Thoracic aorta (tissue), 2 donors: ENCODE data around the gene IGSF21. TPM values are rescaled to one million over a fixed set of nuclear protein-coding genes. Genes with fewer than 3 reads are reported as not detected.

Source experiments
- ATAC-seq: fragments of 150-250 bp; one replicate; pipeline ENCODE4 v1.8.0; 2017; ENCODE audit warnings: low read depth; ENCODE audit not compliant: insufficient number of reproducible peaks, low FRiP score
- DNase-seq: peaks from one replicate; pipeline ENCODE4 v3.0.0-alpha.2; 2020; ENCODE audit warnings: low spot score
- H3K27ac ChIP-seq, 2 donors: fragments of 200-600 bp; sonication (generic); 1 replicate in 1 of 2; 2 replicates in 1 of 2; pipeline ENCODE4 v1.5.1; 2016; ENCODE audit warnings: mild to moderate bottlenecking in 2 of 2, moderate library complexity in 2 of 2
- H3K27me3 ChIP-seq: fragments of 200-600 bp; sonication (generic); replicated peaks from 2 replicates; pipeline ENCODE4 v1.6.0; 2016; ENCODE audit warnings: mild to moderate bottlenecking; ENCODE audit not compliant: insufficient read depth
- H3K36me3 ChIP-seq: fragments of 200-600 bp; sonication (generic); one replicate; pipeline ENCODE4 v1.5.1; 2016
- H3K4me1 ChIP-seq, 2 donors: fragments of 200-600 bp; sonication (generic); 1 replicate in 1 of 2; 2 replicates in 1 of 2; pipeline versions ENCODE4 v1.5.1 to v1.6.0; 2016; ENCODE audit warnings: low read depth in 2 of 2, mild to moderate bottlenecking in 1 of 2; ENCODE audit not compliant: control insufficient read depth in 1 of 2
- H3K4me3 ChIP-seq: fragments of 200-600 bp; sonication (generic); 2 replicates; pipeline ENCODE4 v1.5.1; 2016; ENCODE audit warnings: mild to moderate bottlenecking
- H3K9me3 ChIP-seq: fragments of 200-600 bp; sonication (generic); 2 replicates; pipeline ENCODE4 v1.5.1; 2016
- CTCF ChIP-seq: fragments of 200-600 bp; sonication (generic); IDR thresholded peaks from one replicate; pipeline ENCODE4 v1.5.1; 2019; ENCODE audit warnings: antibody characterized with exemption
- total RNA-seq, 2 donors: library from RNA; depleted of rRNA; stranded (reverse); fragments of >200 nt; gene quantifications; one replicate each; pipeline versions ENCODE4 v1.1.0 to v1.2.3, GENCODE V29; 2016

Gene IGSF21
- total RNA-seq, 2 donors from 2014 or later: 5.0 to 10.9 TPM

DNA sequence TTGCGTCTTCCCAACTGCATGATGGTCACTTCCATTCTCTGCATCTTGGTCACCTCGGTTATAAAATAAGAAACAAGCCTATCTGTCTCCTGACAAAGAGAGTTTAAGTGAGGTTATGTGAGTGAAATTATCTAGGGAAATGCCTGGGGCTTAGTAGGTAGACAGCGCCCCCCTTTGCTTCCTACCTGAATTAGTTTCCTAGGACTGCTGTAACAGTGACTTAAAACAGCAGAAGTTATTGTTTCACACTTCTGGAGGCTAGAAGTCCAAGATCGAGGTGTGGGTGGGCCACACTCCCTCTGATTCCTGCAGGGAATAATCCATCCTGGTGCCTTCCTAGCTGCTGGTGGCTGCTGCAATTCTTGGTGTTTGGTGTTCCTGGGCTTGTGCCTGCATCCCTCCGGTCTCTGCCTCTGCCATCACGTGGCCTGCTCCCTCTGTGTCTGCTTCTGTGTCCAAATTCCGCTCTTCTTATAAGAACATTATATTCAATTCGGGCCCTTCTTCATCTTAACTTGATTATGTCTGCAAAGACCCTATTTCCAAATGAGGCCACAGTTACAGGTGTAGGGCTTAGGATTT lies 92.6 kb downstream of the IGSF21 start:
- no peaks in the 10 kb centered on the region for H3K4me1 ChIP-seq
- no peak overlapping the region for H3K27ac ChIP-seq
- no peaks in the 10 kb centered on the region for H3K27me3 ChIP-seq
- no peak for ATAC-seq
- no peak for TF ChIP-seq CTCF
- no peak overlapping the region for H3K4me3 ChIP-seq
- no peaks in the 10 kb centered on the region for H3K36me3 ChIP-seq
- H3K9me3 ChIP-seq: no peaks in the 10 kb centered on the region
- DNase-seq: no peak

- Histone ChIP-seq H3K4me1 (no peaks in the 10 kb centered on the region), H3K27ac (no peak overlapping the region), H3K4me3 (no peak overlapping the region), H3K27me3 (no peaks in the 10 kb centered on the region), H3K36me3 (no peaks in the 10 kb centered on the region), H3K9me3 (no peaks in the 10 kb centered on the region)
- DNase-seq (no peak), ATAC-seq (no peak)
- TF ChIP-seq CTCF: no peak
These were observed 93.3 kb downstream of the IGSF21 start for GRCh38 chr1:18200918-18201317.

DNA sequence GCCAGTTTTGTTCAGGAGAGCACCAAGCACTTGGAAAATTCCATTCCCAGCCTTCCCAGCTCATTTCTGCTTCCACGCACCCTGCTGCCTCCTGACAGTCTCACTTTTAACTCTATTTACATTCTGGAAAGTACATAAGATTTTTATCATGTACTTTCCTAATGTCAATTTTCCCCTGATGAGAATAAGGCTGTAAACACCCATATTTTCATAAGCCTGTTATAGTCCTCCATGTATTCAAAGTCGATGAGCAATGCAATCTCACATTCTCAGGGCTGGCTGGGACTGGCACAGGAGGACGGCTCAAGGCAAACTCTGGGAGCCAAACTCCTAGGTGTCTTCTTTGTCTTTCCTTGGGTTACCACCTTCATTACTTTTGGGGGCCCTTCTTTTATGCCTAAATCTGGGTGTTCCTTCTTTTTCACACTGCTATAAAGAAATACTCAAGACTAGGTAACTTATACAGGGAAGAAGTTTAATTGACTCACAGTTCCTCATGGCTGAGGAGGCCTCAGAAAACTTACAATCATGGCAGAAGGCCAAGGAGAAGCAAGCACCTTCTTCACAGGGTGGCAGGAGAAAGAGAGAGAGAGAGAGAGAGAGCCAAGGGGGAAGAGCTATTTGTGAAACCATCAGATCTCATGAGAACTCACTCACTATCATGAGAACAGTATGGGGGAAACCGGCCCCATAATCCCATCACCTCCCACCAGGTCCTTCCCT lies 94.6 kb downstream of the IGSF21 start:
- TF ChIP-seq CTCF: no peak
- no peak overlapping the region for H3K4me3 ChIP-seq
- no peaks in the 10 kb centered on the region for H3K36me3 ChIP-seq
- H3K9me3 ChIP-seq: no peaks in the 10 kb centered on the region
- H3K4me1 ChIP-seq: no peaks in the 10 kb centered on the region
- H3K27me3 ChIP-seq: no peaks in the 10 kb centered on the region
- H3K27ac ChIP-seq: no peak overlapping the region
- DNase-seq: no peak
- no peak for ATAC-seq

- no peaks in the 10 kb centered on the region for H3K27me3 ChIP-seq
- no peak overlapping the region for H3K4me3 ChIP-seq
- no peak for TF ChIP-seq CTCF
- H3K36me3 ChIP-seq: no peaks in the 10 kb centered on the region
- DNase-seq (no peak), ATAC-seq (no peak)
- no peaks in the 10 kb centered on the region for H3K9me3 ChIP-seq
- no peaks in the 10 kb centered on the region for H3K4me1 ChIP-seq
- H3K27ac ChIP-seq: no peak overlapping the region
These were observed 96.0 kb downstream of the IGSF21 start for GRCh38 chr1:18203645-18204044.

- no peaks in the 10 kb centered on the region for H3K9me3 ChIP-seq
- ATAC-seq: no peak
- H3K27ac ChIP-seq: no peak overlapping the region
- no peaks in the 10 kb centered on the region for H3K27me3 ChIP-seq
- H3K4me3 ChIP-seq: no peak overlapping the region
- H3K4me1 ChIP-seq: no peaks in the 10 kb centered on the region
- H3K36me3 ChIP-seq: no peaks in the 10 kb centered on the region
- no peak for TF ChIP-seq CTCF
- DNase-seq: no peak
These were observed 97.0 kb downstream of the IGSF21 start for GRCh38 chr1:18204575-18204974.
